ENCODE data around the gene TMEM185B. TPM values are rescaled to one million over a fixed set of nuclear protein-coding genes. Genes with fewer than 3 reads are reported as not detected.

Gene TMEM185B
- total RNA-seq, 1 experiment from 2014 or later = 31.5 TPM

Other genes with a start within 250 kb of the TMEM185B start
- 9.8 and 11.8 TPM in 2 replicates for gene EPB41L5, start 210.3 kb downstream of the TMEM185B start, total RNA-seq (2014; rRNA removed; shearing (Covaris generic); ENCODE audit: low replicate concordance)
- gene RALB, start 29.5 kb upstream of the TMEM185B start, total RNA-seq (2014; rRNA removed; shearing (Covaris generic); ENCODE audit: low replicate concordance) = 88.6 and 110 TPM in 2 replicates
- gene INHBB, start 122.7 kb upstream of the TMEM185B start, total RNA-seq (2014; rRNA removed; shearing (Covaris generic); ENCODE audit: low replicate concordance) = 1.8 and 3.9 TPM in 2 replicates